IPS-NIHi11 (cell line): ENCODE measurements around the gene COLQ.
"Not testable (repeated sequence)": the region's sequence is repeated elsewhere in the genome, so short reads cannot be mapped to it uniquely, and the experiment has no call there.

Source experiments
- DNase-seq: peaks from one replicate; pipeline ENCODE4 v3.0.0; 2012; ENCODE audit warnings: mixed read lengths, low spot score

Gene COLQ

GRCh38 chr3:15490158-15490557, 31.3 kb downstream of the COLQ start:
- DNase-seq: no peak

GRCh38 chr3:15488002-15488401, 33.5 kb downstream of the COLQ start:
- no peak for DNase-seq

GRCh38 chr3:15486979-15487378, 34.5 kb downstream of the COLQ start:
- no peak for DNase-seq

- no peak for DNase-seq
Measured at GRCh38 chr3:15486020-15486419, 35.5 kb downstream of the COLQ start.

GRCh38 chr3:15484551-15484950, 37.0 kb downstream of the COLQ start:
- DNase-seq: not testable (repeated sequence)

- no peak for DNase-seq
Measured at GRCh38 chr3:15479400-15480224, 41.9 kb downstream of the COLQ start.

GRCh38 chr3:15478640-15478979, 42.9 kb downstream of the COLQ start:
- DNase-seq: no peak

- no peak for DNase-seq
Measured at GRCh38 chr3:15477951-15478639, 43.4 kb downstream of the COLQ start.

- no peak for DNase-seq
Measured at GRCh38 chr3:15476378-15476777, 45.1 kb downstream of the COLQ start.

- no peak for DNase-seq
Measured at GRCh38 chr3:15475161-15475560, 46.3 kb downstream of the COLQ start.

GRCh38 chr3:15471861-15472260, 49.6 kb downstream of the COLQ start:
- DNase-seq: no peak

- no peak for DNase-seq
Measured at GRCh38 chr3:15470849-15471248, 50.7 kb downstream of the COLQ start.

GRCh38 chr3:15470261-15470660, 51.2 kb downstream of the COLQ start:
- DNase-seq: peak; percentile 73

- DNase-seq: no peak
Measured at GRCh38 chr3:15467227-15468181, 54.0 kb downstream of the COLQ start.

GRCh38 chr3:15465876-15466585, 55.5 kb downstream of the COLQ start:
- no peak for DNase-seq

- no peak for DNase-seq
Measured at GRCh38 chr3:15462451-15462850, 59.1 kb downstream of the COLQ start.

- DNase-seq: no peak
Measured at GRCh38 chr3:15460891-15461531, 60.5 kb downstream of the COLQ start.

- no peak for DNase-seq
Measured at GRCh38 chr3:15458212-15458780, 63.2 kb downstream of the COLQ start.

- DNase-seq: not testable (repeated sequence)
Measured at GRCh38 chr3:15456915-15457314, 64.6 kb downstream of the COLQ start.

- no peak for DNase-seq
Measured at GRCh38 chr3:15456321-15456720, 65.2 kb downstream of the COLQ start.

GRCh38 chr3:15455756-15456155, 65.8 kb downstream of the COLQ start:
- no peak for DNase-seq
